Stimulated activated CD8-positive, alpha-beta memory T cell treated with anti-CD3 and anti-CD28 coated beads, Interleukin-7, amount 100 ng/mL, for 1 hour (primary cell): ENCODE data around the gene OR8H1.

Experiments
- DNase-seq, 2 donors: peaks; one replicate each; pipeline ENCODE4 v3.0.0-alpha.2; 2020; ENCODE audit warnings: low read depth in 2 of 2

The OR8H1 gene

GRCh38 chr11:56292154-56292553 lies at the start of gene OR8H1:
TSS of gene OR8H1 (minus strand) at chr11:56292254. CDS start at chr11:56291062, 1,192 bp downstream.
- DNase-seq, result no peak

GRCh38 chr11:56340289-56340688 lies 48.2 kb upstream of the OR8H1 start:
- DNase-seq, result no peak

GRCh38 chr11:56333156-56333555 lies 41.1 kb upstream of the OR8H1 start:
- no peak for DNase-seq

- no peak for DNase-seq
Measured at GRCh38 chr11:56331861-56332491, 39.9 kb upstream of the OR8H1 start.

- no peak for DNase-seq
Measured at GRCh38 chr11:56314844-56315243, 22.8 kb upstream of the OR8H1 start, which contains the start of gene OR8K3. TSS of gene OR8K3 (plus strand) at chr11:56315144. CDS start at chr11:56318307, 3,163 bp downstream.

GRCh38 chr11:56307836-56308235 lies 15.8 kb upstream of the OR8H1 start:
- no peak for DNase-seq

GRCh38 chr11:56296898-56297297 lies 4.8 kb upstream of the OR8H1 start:
- DNase-seq, result no peak

- no peak for DNase-seq
Measured at GRCh38 chr11:56273854-56274253, 18.2 kb downstream of the OR8H1 start, which contains the start of gene OR5T1. TSS of gene OR5T1 (plus strand) at chr11:56274154. CDS start at chr11:56275639, 1,485 bp downstream.

- no peak for DNase-seq
Measured at GRCh38 chr11:56271092-56271491, 21.0 kb downstream of the OR8H1 start.

GRCh38 chr11:56251954-56252353 lies 40.1 kb downstream of the OR8H1 start, which contains the start of gene OR5T3:
TSS of gene OR5T3 (plus strand) at chr11:56252254. CDS start at chr11:56252254, 0 bp downstream.
- no peak for DNase-seq
